ENCODE data around the gene RNF8.
"Not testable (repeated sequence)": the region's sequence is repeated elsewhere in the genome, so short reads cannot be mapped to it uniquely, and the experiment has no call there.

The RNF8 gene

GRCh38 chr6:37399131-37399530 lies 45.3 kb downstream of the RNF8 start:
- TF ChIP-seq OSR1 (CRISPR knock-in tag; IDR thresholded peaks at IDR 0.05), result no peak
- TF ChIP-seq SNAI2 (CRISPR knock-in tag; IDR thresholded peaks at IDR 0.05), result no peak
- TF ChIP-seq POU6F1 (CRISPR knock-in tag; IDR thresholded peaks at IDR 0.05; ENCODE audit: borderline replicate concordance, low read depth), result no peak
- no peak for TF ChIP-seq CSRNP3 (CRISPR knock-in tag; IDR thresholded peaks at IDR 0.05)
- TF ChIP-seq ZNF565 (CRISPR knock-in tag; conservative IDR thresholded peaks at IDR 0.05; ENCODE audit: low read depth), result no peak
- TF ChIP-seq GLIS3 (CRISPR knock-in tag; IDR thresholded peaks at IDR 0.05), result no peak
- no peak for TF ChIP-seq ZNF8 (CRISPR knock-in tag; IDR thresholded peaks at IDR 0.05)
- no peak for TF ChIP-seq ZC3H10 (CRISPR knock-in tag; IDR thresholded peaks at IDR 0.05)
- no peak for TF ChIP-seq ZFP30 (CRISPR knock-in tag; IDR thresholded peaks at IDR 0.05)
- no peak for TF ChIP-seq ISL1 (CRISPR knock-in tag; IDR thresholded peaks at IDR 0.05)
- TF ChIP-seq TCF4 (CRISPR knock-in tag; IDR thresholded peaks at IDR 0.05; ENCODE audit: borderline replicate concordance), result no peak
- TF ChIP-seq RARB (CRISPR knock-in tag; IDR thresholded peaks at IDR 0.05), result no peak
- TF ChIP-seq ZFP3 (CRISPR knock-in tag; IDR thresholded peaks at IDR 0.05), result no peak
- no peak for TF ChIP-seq CSDC2 (CRISPR knock-in tag; IDR thresholded peaks at IDR 0.05)
- TF ChIP-seq ZNF70 (CRISPR knock-in tag; IDR thresholded peaks at IDR 0.05), result no peak
- no peak for TF ChIP-seq CREB5 (CRISPR knock-in tag; IDR thresholded peaks at IDR 0.05; ENCODE audit: low read depth)
- no peak for TF ChIP-seq ESRRG (CRISPR knock-in tag; IDR thresholded peaks at IDR 0.05)
- TF ChIP-seq PPARA (CRISPR knock-in tag; IDR thresholded peaks at IDR 0.05; ENCODE audit: borderline replicate concordance), result no peak
- ATAC-seq, result no peak

GRCh38 chr6:37399795-37400490 lies 46.2 kb downstream of the RNF8 start:
- no peak for ATAC-seq
- TF ChIP-seq PATZ1 (CRISPR knock-in tag; IDR thresholded peaks at IDR 0.05; ENCODE audit: borderline replicate concordance) (no peak), ZNF70 (CRISPR knock-in tag; IDR thresholded peaks at IDR 0.05) (no peak)

GRCh38 chr6:37401658-37402057 lies 47.9 kb downstream of the RNF8 start:
- not testable (repeated sequence) for ATAC-seq

GRCh38 chr6:37406726-37407341 lies 53.1 kb downstream of the RNF8 start:
- no peak for ATAC-seq
- TF ChIP-seq TCF4 (CRISPR knock-in tag; IDR thresholded peaks at IDR 0.05; ENCODE audit: borderline replicate concordance) (no peak), PPARA (CRISPR knock-in tag; IDR thresholded peaks at IDR 0.05; ENCODE audit: borderline replicate concordance) (no peak), ZNF8 (CRISPR knock-in tag; IDR thresholded peaks at IDR 0.05) (no peak), GLIS3 (CRISPR knock-in tag; IDR thresholded peaks at IDR 0.05) (no peak), SNAI2 (CRISPR knock-in tag; IDR thresholded peaks at IDR 0.05) (no peak), ZFP3 (CRISPR knock-in tag; IDR thresholded peaks at IDR 0.05) (no peak), ESRRG (CRISPR knock-in tag; IDR thresholded peaks at IDR 0.05) (no peak), BACH2 (CRISPR knock-in tag; IDR thresholded peaks at IDR 0.05; ENCODE audit: borderline replicate concordance) (no peak), CREB5 (CRISPR knock-in tag; IDR thresholded peaks at IDR 0.05; ENCODE audit: low read depth) (no peak), ZNF565 (CRISPR knock-in tag; conservative IDR thresholded peaks at IDR 0.05; ENCODE audit: low read depth) (no peak), ZC3H10 (CRISPR knock-in tag; IDR thresholded peaks at IDR 0.05) (no peak), ARNTL (CRISPR knock-in tag; IDR thresholded peaks at IDR 0.05; ENCODE audit: borderline replicate concordance, low read depth) (no peak), ZFP30 (CRISPR knock-in tag; IDR thresholded peaks at IDR 0.05) (no peak), ISL1 (CRISPR knock-in tag; IDR thresholded peaks at IDR 0.05) (no peak), POU6F1 (CRISPR knock-in tag; IDR thresholded peaks at IDR 0.05; ENCODE audit: borderline replicate concordance, low read depth) (no peak), RARB (CRISPR knock-in tag; IDR thresholded peaks at IDR 0.05) (no peak), TSHZ2 (CRISPR knock-in tag; IDR thresholded peaks at IDR 0.05) (no peak), ZNF70 (CRISPR knock-in tag; IDR thresholded peaks at IDR 0.05) (no peak)
